Activated CD4-positive, alpha-beta memory T cell treated with anti-CD3 and anti-CD28 coated beads, Interleukin-2, amount 10 ng/mL, durations not matched to agents 7 days and 5 days (primary cell): Measurements from ENCODE around the gene DDRGK1. TPM values are rescaled to one million over a fixed set of nuclear protein-coding genes. Genes with fewer than 3 reads are reported as not detected.
"Not testable (repeated sequence)": the region's sequence is repeated elsewhere in the genome, so short reads cannot be mapped to it uniquely, and the experiment has no call there.

Source experiments
- CTCF ChIA-PET: fragments of 350-600 bp; sonication (Branson Sonifier 250); formaldehyde crosslinking; loops from one replicate; lab custom pipeline; 2021; ENCODE audit warnings: antibody characterized with exemption, inconsistent platforms; lab: Charles Lee
- POLR2A ChIA-PET: fragments of 350-600 bp; sonication (Branson Sonifier 250); formaldehyde crosslinking; loops from one replicate; lab custom pipeline; 2021; ENCODE audit warnings: antibody characterized with exemption; lab: Charles Lee
- DNase-seq: peaks from one replicate; pipeline ENCODE4 v3.0.0-alpha.2; 2020
- H3K27ac Mint-ChIP-seq: one replicate; pipeline ENCODE4 v1.8.0; 2021; ENCODE audit warnings: mild to moderate bottlenecking, mixed read lengths
- H3K27me3 Mint-ChIP-seq: one replicate; pipeline ENCODE4 v1.8.0; 2021; ENCODE audit warnings: mixed read lengths
- H3K36me3 Mint-ChIP-seq: one replicate; pipeline ENCODE4 v1.8.0; 2021; ENCODE audit warnings: low read depth, mixed read lengths
- H3K4me1 Mint-ChIP-seq: one replicate; pipeline ENCODE4 v1.8.0; 2021; ENCODE audit warnings: mixed read lengths
- H3K4me3 Mint-ChIP-seq: one replicate; pipeline ENCODE4 v1.8.0; 2021; ENCODE audit warnings: mild to moderate bottlenecking, mixed read lengths
- H3K9me3 Mint-ChIP-seq: one replicate; pipeline ENCODE4 v1.8.0; 2021; ENCODE audit warnings: mixed read lengths
- total RNA-seq, 2 experiments: library from RNA; stranded (reverse); gene quantifications; one replicate each; pipeline ENCODE4 v1.2.3, GENCODE V29; 2021

Gene DDRGK1
- total RNA-seq, 2 experiments from 2014 or later = 66.6 to 68.3 TPM

DNA sequence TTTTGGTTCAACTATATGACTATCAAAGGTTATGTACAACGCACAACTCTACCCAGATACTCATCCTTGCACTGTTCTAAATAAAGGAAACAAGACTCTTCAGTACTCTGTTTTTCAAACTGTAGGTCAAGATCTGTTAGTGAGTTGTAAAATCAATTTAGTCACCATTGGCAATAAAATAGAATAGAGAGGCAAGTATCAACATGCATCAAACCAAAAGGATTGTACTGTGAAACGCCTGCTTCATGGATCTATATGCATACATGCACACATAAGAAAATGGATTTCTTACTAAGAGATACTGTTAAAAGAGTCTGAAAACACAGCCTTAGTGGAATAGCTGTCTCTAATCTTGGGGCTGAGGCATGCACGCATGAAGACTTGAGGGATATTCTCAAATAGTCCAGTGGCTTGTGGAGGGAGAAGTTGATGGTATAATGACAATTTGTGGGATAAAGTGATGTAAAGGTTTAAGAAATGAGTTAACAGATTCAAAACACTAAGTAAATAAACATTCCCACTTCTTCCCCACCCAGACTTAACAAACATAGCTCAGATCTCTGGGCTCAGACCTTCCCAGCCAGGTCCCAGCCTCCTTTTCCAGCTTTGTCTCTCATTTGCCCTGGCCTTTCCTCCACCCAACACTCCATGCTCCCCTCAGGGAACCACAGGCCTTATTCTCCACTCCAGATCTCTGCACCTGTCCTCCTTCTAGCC lies 20.4 kb downstream of the DDRGK1 start:
- ChIA-PET CTCF (no interaction called here), POLR2A (interaction anchor here (1.2 to 1.8 kb wide), 3 partner anchors 13 to 26 kb away, joined by 3 to 6 read pairs (median 3); no protein-coding TSS in a partner anchor)
- Mint-ChIP-seq H3K4me3 (no peak overlapping the region), H3K27me3 (no peaks in the 10 kb centered on the region), H3K36me3 (peaks cover 5% of the 10 kb centered on the region), H3K4me1 (no peaks in the 10 kb centered on the region), H3K9me3 (no peaks in the 10 kb centered on the region), H3K27ac (no peak overlapping the region)
- no peak for DNase-seq

DNA sequence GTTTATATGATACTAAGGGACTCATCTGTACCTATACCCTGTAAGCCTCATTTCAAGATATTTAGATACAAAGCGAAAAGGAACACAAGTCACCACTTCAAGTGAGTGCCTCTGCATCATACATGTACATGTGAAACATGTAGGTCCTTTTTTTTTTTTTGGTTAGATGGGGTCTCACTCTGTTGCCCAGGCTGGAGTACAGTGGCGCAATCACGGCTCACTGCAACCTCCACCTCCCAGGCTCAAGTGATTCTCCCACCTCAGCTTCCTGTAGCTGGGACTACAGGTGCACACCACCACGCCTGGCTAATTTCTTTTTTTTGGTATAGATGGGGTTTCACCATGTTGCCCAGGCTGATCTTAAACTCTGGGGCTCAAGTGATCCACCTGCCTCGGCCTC lies 22.1 kb downstream of the DDRGK1 start:
- not testable (repeated sequence) for DNase-seq, H3K4me1 Mint-ChIP-seq, H3K27ac Mint-ChIP-seq, H3K36me3 Mint-ChIP-seq, H3K9me3 Mint-ChIP-seq, H3K4me3 Mint-ChIP-seq, H3K27me3 Mint-ChIP-seq
- POLR2A ChIA-PET = interaction anchor here (1.8 kb wide), 1 partner anchor 21 kb away, joined by 6 read pairs; no protein-coding TSS in a partner anchor
- CTCF ChIA-PET = interaction anchor here (0.7 kb wide), 1 partner anchor 29 kb away, joined by 4 read pairs; no protein-coding TSS in a partner anchor

DNA sequence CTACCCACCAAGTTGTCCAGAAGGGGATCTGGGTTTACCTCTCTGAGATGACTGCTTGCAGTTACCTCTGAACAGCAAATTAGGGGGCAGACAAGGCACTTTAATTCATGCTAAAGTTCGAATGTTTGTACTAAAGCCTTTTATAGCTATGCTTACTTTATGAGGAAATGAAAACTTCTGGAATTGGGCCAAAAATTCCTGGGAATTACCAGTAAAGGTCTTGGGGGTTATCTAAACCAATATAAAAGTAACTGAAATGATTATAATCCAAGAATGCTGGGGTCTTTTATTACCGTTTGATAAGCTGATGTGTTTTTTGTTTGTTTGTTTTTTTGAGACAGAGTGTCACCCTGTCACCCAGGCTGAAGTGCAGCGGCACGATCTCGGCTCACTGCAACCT lies 23.2 kb downstream of the DDRGK1 start:
- no peak for DNase-seq
- Mint-ChIP-seq H3K4me1 (no peaks in the 10 kb centered on the region), H3K9me3 (no peaks in the 10 kb centered on the region), H3K27ac (no peak overlapping the region), H3K27me3 (no peaks in the 10 kb centered on the region), H3K4me3 (no peak overlapping the region), H3K36me3 (no peaks in the 10 kb centered on the region)
- ChIA-PET CTCF (no interaction called here), POLR2A (no interaction called here)

DNA sequence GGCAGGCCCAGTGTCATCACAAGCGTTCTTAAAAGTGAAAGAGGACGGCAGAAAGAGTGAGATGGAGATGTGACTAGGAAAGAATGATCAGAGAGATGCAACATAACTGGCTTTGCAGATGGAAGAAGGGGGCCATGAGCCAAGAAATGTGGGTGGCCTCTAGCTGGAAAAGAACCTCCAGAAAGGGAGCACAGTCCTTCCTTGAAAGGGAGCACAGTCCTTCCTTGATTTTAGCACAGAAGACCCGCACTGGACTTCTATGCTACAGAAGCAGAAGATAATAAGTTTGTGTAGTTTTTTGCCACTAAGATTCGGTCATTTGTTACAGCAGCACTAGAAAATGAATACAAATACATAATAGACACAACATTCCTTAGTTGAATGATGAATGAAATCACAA lies 24.2 kb downstream of the DDRGK1 start:
- Mint-ChIP-seq H3K4me3 (no peak overlapping the region), H3K27me3 (peaks cover 3% of the 10 kb centered on the region), H3K9me3 (no peaks in the 10 kb centered on the region), H3K36me3 (no peaks in the 10 kb centered on the region), H3K4me1 (no peaks in the 10 kb centered on the region), H3K27ac (no peak overlapping the region)
- CTCF ChIA-PET = no interaction called here
- DNase-seq = no peak
- POLR2A ChIA-PET = no interaction called here

DNA sequence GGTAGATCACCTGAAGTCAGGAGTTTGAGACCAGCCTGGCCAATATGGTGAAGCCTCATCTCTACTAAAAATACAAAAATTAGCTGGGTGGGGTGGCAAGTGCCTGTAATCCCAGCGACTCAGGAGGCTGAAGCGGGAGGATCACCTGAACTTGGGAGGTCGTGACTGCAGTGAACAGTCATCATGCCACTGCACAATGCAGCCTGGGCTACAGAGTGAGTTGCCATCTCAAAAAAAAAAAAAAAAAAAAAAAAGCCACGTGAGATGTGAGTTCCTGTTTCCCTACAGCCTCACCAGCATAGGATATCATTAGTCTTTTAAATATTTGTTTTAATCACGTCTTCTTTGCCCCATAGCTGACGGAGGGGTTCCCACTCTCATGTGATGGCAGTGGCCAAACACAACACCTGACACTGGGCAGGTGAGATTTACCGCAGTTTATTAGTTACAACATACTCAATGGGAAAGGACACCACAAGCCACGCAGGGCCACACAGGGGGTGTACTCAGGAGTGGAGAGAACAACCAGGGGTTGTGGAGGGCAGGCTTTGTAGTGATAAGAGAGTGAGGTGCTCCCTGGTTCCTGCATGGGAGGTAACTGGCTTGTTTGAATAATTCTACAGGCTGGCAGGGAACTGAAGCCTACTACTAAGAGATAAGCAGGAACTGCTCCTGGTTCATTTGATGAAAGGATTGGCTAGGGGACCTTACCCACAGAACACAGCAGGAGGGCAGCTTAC lies 26.6 kb downstream of the DDRGK1 start:
- ChIA-PET POLR2A (interaction anchor here (0.6 kb wide), 1 partner anchor 330 kb away, joined by 3 read pairs; no protein-coding TSS in a partner anchor), CTCF (no interaction called here)
- no peak overlapping the region for H3K4me3 Mint-ChIP-seq
- peaks cover 18% of the 10 kb centered on the region for H3K27me3 Mint-ChIP-seq
- no peak overlapping the region for H3K27ac Mint-ChIP-seq
- H3K4me1 Mint-ChIP-seq = peaks cover 10% of the 10 kb centered on the region
- no peak for DNase-seq
- H3K36me3 Mint-ChIP-seq = no peaks in the 10 kb centered on the region
- H3K9me3 Mint-ChIP-seq = no peaks in the 10 kb centered on the region

DNA sequence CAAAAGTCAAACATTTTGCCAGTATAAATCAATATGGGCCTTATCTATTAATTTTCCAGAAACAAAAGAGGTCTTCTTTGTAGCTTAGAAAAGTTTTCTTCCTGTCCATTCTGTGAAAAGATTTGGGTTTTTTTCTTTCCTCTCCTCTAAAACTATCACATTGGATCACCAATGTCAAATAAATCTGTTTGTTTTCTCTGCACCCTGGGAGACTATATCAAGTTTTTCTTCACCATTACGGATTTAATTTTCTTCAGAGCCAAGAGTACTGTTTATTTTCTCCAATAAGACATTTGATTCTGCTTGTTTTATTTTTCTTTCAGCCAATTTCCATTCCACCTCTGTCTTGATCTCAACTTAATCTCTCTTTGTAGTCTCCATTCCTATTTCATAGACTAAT lies 29.2 kb downstream of the DDRGK1 start:
- POLR2A ChIA-PET = no interaction called here
- Mint-ChIP-seq H3K4me3 (no peak overlapping the region), H3K4me1 (peaks cover 13% of the 10 kb centered on the region), H3K27ac (no peak overlapping the region), H3K27me3 (peaks cover 35% of the 10 kb centered on the region), H3K9me3 (no peaks in the 10 kb centered on the region), H3K36me3 (no peaks in the 10 kb centered on the region)
- DNase-seq = no peak
- CTCF ChIA-PET = no interaction called here

DNA sequence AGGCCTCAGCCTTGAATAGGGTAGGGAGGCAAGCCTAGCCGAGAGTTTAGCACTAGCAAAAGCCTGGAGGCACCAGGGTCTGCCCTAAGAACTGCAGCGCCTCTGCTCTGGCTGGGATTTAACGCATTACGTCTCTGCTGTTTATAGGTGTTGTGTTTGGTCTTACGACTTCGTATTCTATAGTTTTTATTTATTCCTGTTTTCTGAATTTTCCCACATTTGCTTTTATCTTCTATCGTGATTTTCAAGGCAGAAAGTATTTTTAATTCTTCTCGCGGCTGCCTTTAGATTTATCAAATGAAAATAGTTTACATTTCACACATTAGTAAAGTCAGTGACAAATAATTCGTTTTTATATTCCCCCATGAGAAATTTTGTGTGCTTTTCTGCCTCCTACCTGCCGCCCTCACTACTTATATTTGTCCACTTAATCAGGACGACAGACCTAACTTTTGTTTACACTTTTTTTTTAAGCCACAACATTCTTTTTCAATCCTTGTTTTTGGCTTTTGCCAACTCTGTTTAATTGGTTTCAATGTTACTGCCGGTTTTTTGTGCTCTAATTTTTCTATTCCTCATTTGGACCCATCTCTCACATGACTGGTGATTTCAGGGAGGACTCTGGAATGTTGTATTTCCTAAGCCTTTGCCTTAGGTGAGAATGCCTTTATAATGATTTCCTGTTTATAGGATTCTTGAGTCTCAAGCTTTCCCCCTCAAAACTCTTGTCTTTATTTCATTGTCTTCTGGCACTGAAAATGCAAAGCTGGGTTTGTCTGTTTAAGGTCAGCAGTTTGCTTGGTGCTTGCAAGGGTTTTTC lies 29.8 kb downstream of the DDRGK1 start:
- Mint-ChIP-seq H3K9me3 (no peaks in the 10 kb centered on the region), H3K4me3 (peak overlapping the region; percentile 78), H3K4me1 (peaks cover 13% of the 10 kb centered on the region), H3K27me3 (peaks cover 39% of the 10 kb centered on the region), H3K27ac (no peak overlapping the region), H3K36me3 (no peaks in the 10 kb centered on the region)
- DNase-seq = no peak
- CTCF ChIA-PET = no interaction called here
- POLR2A ChIA-PET = interaction anchor here (1.0 kb wide), 1 partner anchor 28 kb away, joined by 5 read pairs; no protein-coding TSS in a partner anchor

DNA sequence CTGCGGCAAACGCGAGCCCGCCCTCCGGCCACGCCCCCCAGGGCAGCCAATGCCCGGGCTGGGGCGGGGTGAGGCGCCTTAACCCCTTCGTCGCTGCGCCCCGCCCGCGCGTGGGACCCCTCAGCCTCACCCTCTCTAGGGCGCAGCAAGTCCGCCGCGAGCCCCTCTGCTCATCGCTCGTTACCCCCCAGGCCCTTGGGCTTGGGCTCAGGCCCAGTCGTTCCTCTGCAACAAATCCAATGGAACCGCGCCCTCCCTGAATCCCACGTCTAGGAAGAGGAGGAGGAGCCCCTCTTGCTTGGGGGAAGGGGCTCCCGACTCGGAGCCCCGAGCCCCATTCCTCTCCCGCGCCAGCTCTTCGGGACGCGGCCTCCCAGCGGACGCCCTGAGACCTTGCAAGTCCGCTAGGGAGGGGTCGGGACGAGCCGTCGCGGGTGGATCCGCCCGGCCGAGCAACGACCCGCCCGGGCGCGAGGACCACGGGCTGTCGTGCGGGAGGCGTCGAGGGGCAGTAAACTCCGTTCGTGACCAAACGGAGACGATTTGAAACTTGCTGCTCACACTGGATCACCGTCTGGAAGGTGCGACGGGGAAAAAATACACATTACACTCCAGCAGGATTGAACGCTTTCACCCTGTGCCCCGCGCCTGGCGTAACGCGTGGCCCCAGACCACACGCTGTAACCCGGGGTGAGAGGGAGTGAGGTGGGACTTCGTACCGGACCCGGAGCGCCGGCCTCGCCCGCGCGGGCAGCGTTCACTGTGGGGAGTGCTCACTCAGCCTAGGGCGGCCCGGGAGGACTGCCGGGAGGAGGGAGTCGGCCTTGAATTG lies 30.7 kb downstream of the DDRGK1 start:
- CTCF ChIA-PET = no interaction called here
- Mint-ChIP-seq H3K4me1 (peaks cover 13% of the 10 kb centered on the region), H3K27ac (no peak overlapping the region), H3K27me3 (peaks cover 45% of the 10 kb centered on the region), H3K9me3 (no peaks in the 10 kb centered on the region), H3K36me3 (no peaks in the 10 kb centered on the region), H3K4me3 (peak overlapping the region; percentile 78)
- POLR2A ChIA-PET = interaction anchor here (0.7 to 1.0 kb wide), 2 partner anchors 29 to 192 kb away, joined by 3 to 5 read pairs; no protein-coding TSS in a partner anchor
- peak; percentile 91 for DNase-seq

DNA sequence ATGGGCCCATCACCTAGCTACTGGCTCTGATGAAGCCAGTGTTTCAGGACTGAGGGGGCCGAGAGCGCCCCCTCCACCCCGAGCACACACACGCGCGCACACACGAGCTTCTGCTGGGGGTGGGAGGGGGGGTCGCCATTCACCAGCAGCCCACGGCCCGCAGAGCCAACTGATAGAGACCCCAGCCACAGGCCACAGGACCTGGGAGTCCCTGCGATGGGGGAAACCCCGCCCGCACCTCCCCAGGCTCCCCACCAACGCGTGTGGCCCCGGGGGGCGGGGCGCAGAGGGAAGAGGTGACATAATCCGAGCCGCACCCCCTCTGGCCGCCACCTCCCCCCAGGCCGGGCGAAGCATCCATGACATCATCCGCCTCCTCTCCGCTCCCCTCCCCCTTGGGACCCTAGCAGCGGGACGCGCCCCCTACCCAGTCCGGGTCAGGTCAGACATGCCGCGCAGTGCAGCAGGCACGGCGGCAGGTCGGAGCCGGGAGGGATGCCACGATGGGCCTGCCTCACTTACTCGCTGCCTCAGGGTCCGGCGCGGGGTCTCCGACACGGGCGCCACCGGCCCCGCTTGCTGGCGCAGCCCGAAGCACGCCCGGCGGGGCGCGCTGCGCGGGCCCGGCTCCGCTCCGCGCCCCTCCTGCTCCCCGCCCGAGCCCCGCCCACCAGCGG lies 31.4 kb downstream of the DDRGK1 start, which contains the start of gene LZTS3:
Gene LZTS3, minus strand, starts transcription at position 617 of the 677 bp plus-strand sequence. CDS start 6,386 bp downstream, outside the sequence.
- ChIA-PET CTCF (no interaction called here), POLR2A (interaction anchor here (0.7 to 2.2 kb wide), 3 partner anchors 14 to 191 kb away, joined by 3 to 19 read pairs (median 5); partner anchors contain the start of genes FASTKD5 and UBOX5)
- Mint-ChIP-seq H3K4me1 (peaks cover 13% of the 10 kb centered on the region), H3K36me3 (no peaks in the 10 kb centered on the region), H3K27ac (no peak within 1 kb of the TSS), H3K27me3 (peaks cover 52% of the 10 kb centered on the region), H3K4me3 (peak within 1 kb of the TSS; percentile 78), H3K9me3 (no peaks in the 10 kb centered on the region)
- peak; percentile 75 for DNase-seq

DNA sequence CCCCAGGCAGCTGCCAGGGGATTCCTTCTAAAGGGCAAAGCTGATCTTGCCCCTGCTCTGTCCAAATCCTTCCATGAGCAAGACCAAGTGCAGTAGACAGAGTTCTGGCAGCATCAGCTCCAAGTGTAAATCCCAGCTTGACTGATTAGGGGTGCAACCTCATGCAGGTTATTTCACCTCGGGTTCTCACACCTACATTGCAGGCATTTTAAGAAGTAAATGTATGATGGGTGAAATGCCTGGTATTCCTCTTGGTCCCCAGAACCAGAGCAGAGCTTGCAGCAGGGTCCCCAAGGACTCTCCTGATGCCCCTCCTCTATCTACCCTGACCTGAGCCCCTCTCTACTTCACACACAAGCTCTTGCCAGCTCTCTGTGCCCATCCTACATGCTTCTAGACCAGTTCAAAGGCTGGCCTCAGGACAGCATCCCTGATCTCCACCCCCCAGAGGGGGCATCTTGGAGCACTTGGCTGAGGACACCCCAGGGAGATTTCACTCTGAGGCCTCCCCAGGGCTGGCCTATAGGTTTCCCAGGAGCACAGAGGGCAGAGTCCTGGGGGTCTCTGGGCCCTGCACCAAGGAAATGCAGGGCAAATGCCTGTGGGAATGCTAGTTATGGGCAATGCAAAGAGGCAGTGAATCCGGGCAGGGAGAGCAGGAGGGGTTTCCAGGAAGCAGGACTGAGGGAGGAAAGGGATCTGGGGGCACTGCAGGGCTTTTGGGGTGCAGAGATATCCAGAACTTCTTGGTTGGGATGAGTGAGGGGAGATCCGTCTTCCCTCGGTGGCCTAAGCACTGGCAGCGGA lies 32.2 kb downstream of the DDRGK1 start:
- Mint-ChIP-seq H3K27me3 (peaks cover 54% of the 10 kb centered on the region), H3K4me3 (peak overlapping the region; percentile 72), H3K9me3 (no peaks in the 10 kb centered on the region), H3K36me3 (no peaks in the 10 kb centered on the region), H3K4me1 (peaks cover 13% of the 10 kb centered on the region), H3K27ac (no peak overlapping the region)
- ChIA-PET CTCF (no interaction called here), POLR2A (interaction anchor here (1.1 to 2.2 kb wide), 2 partner anchors 13 to 15 kb away, joined by 4 to 19 read pairs; partner anchors contain the start of genes FASTKD5 and UBOX5)
- DNase-seq = no peak
